A673 (cell line): ENCODE results near the gene SART1. TPM values are rescaled to one million over a fixed set of nuclear protein-coding genes. Genes with fewer than 3 reads are reported as not detected.

Experiments used
- BruUV-seq: library from RNA; stranded (reverse); fragments of 400-500 nt; replicated peaks from 2 replicates; lab custom pipeline; 2021; lab: Mats Ljungman, UMichigan
- CTCF ChIA-PET: fragments of 300-600 bp; sonication (Branson Sonifier 250); formaldehyde crosslinking; loops from one replicate; lab custom pipeline; 2022; ENCODE audit warnings: antibody characterized with exemption; lab: Charles Lee
- POLR2A ChIA-PET: fragments of 300-600 bp; sonication (Branson Sonifier 250); formaldehyde crosslinking; loops from one replicate; lab custom pipeline; 2022; ENCODE audit warnings: antibody characterized with exemption; ENCODE audit not compliant: low non-redundant PET; lab: Charles Lee
- DNase-seq: peaks from one replicate; pipeline ENCODE4 v3.0.0-alpha.2; 2015; ENCODE audit warnings: low spot score
- H3K27ac ChIP-seq: fragments of 200-600 bp; sonication (generic); 2 replicates; pipeline ENCODE4 v1.5.1; 2016; ENCODE audit warnings: mixed run types, low read depth, mild to moderate bottlenecking, mixed read lengths, antibody characterized with exemption, low read length; ENCODE audit not compliant: poor library complexity, severe bottlenecking
- H3K27me3 ChIP-seq: fragments of 200-600 bp; sonication (generic); replicated peaks from 2 replicates; pipeline ENCODE4 v1.6.1; 2017; ENCODE audit warnings: mixed run types, low read depth, mild to moderate bottlenecking, mixed read lengths, antibody characterized with exemption, low read length; ENCODE audit not compliant: insufficient read depth, poor library complexity
- H3K36me3 ChIP-seq: fragments of 200-600 bp; sonication (generic); 2 replicates; pipeline ENCODE4 v1.6.1; 2016; ENCODE audit warnings: mixed run types, mild to moderate bottlenecking, mixed read lengths, antibody characterized with exemption, low read length; ENCODE audit not compliant: insufficient read depth, poor library complexity, severe bottlenecking
- H3K4me1 ChIP-seq: fragments of 200-600 bp; sonication (generic); 2 replicates; pipeline ENCODE4 v1.6.1; 2017; ENCODE audit warnings: mixed run types, mild to moderate bottlenecking, mixed read lengths, antibody characterized with exemption, low read length; ENCODE audit not compliant: insufficient read depth, poor library complexity, severe bottlenecking
- H3K4me3 ChIP-seq: fragments of 200-600 bp; sonication (generic); 2 replicates; pipeline ENCODE4 v1.5.1; 2016; ENCODE audit warnings: low read depth, mixed run types, mild to moderate bottlenecking, mixed read lengths, low read length; ENCODE audit not compliant: poor library complexity, severe bottlenecking
- H3K9me3 ChIP-seq: fragments of 200-600 bp; sonication (generic); 2 replicates; pipeline ENCODE4 v1.6.1; 2016; ENCODE audit warnings: mixed run types, low read depth, mild to moderate bottlenecking, mixed read lengths, antibody characterized with exemption, low read length; ENCODE audit not compliant: poor library complexity, severe bottlenecking
- EZH2 ChIP-seq: fragments of 200-600 bp; sonication (generic); IDR thresholded peaks from 2 replicates; pipeline ENCODE4 v1.6.1; 2017; ENCODE audit warnings: borderline replicate concordance, low read depth, mild to moderate bottlenecking, mixed read lengths, antibody characterized with exemption, low read length; ENCODE audit not compliant: poor library complexity, severe bottlenecking
- intact Hi-C: fragments of 100-400 bp; cut with micrococcal nuclease; formaldehyde crosslinking; loops from one replicate; pipeline ENCODE4 v1.10.0; 2022; ENCODE audit not compliant: unreplicated experiment
- total RNA-seq: library from RNA; stranded (reverse); gene quantifications from 2 replicates; pipeline ENCODE4 v1.2.3, GENCODE V29; 2021
- TF ChIP-seq, protein P1 (sequence below): fragments of 300-800, 200-600 bp; sonication (generic); conservative IDR thresholded peaks from 2 replicates; pipeline ENCODE4 v1.5.1; 2017; ENCODE audit warnings: low read depth, mild to moderate bottlenecking, antibody characterized with exemption, low read length, moderate library complexity, mixed read lengths

The SART1 gene
- total RNA-seq, 1 experiment from 2014 or later, result 96.3 TPM

DNA sequence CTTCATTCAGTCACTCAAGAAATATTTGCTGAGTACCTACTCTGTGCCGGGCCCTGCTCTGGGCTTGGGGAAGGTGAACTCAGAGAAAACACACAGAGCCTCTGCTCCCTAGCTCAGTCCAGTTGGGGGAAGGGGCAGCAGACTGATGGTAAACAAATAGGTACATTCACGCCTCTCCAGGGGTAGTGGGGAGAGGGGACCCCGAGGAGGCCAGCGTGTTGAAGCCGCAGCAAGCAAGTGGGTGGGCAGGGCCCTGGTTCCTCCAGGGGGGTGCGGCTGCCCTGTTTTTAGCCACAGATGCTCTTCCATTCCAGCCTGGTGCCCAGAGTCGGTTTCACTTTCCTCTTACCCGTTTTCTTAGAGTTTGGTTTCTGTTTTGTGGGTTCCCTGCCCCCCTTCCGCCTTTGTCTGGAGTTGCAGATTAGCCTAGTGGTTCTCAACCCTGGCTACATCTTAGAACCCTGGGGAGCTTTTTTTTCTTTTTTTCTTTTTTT is 33.6 kb upstream of the SART1 start:
- TF ChIP-seq, protein P1, sequence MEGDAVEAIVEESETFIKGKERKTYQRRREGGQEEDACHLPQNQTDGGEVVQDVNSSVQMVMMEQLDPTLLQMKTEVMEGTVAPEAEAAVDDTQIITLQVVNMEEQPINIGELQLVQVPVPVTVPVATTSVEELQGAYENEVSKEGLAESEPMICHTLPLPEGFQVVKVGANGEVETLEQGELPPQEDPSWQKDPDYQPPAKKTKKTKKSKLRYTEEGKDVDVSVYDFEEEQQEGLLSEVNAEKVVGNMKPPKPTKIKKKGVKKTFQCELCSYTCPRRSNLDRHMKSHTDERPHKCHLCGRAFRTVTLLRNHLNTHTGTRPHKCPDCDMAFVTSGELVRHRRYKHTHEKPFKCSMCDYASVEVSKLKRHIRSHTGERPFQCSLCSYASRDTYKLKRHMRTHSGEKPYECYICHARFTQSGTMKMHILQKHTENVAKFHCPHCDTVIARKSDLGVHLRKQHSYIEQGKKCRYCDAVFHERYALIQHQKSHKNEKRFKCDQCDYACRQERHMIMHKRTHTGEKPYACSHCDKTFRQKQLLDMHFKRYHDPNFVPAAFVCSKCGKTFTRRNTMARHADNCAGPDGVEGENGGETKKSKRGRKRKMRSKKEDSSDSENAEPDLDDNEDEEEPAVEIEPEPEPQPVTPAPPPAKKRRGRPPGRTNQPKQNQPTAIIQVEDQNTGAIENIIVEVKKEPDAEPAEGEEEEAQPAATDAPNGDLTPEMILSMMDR, result no peak
- no peak for TF ChIP-seq EZH2
- ChIA-PET CTCF (no interaction called here), POLR2A (no interaction called here)
- intact Hi-C loops, result no loop called here
- Histone ChIP-seq H3K9me3 (no peaks in the 10 kb centered on the region), H3K4me1 (no peaks in the 10 kb centered on the region), H3K27ac (no peak overlapping the region), H3K27me3 (no peaks in the 10 kb centered on the region), H3K4me3 (no peak overlapping the region), H3K36me3 (peaks cover under 1% of the 10 kb centered on the region)
- DNase-seq, result no peak
- BruUV-seq, result no TSS peak

DNA sequence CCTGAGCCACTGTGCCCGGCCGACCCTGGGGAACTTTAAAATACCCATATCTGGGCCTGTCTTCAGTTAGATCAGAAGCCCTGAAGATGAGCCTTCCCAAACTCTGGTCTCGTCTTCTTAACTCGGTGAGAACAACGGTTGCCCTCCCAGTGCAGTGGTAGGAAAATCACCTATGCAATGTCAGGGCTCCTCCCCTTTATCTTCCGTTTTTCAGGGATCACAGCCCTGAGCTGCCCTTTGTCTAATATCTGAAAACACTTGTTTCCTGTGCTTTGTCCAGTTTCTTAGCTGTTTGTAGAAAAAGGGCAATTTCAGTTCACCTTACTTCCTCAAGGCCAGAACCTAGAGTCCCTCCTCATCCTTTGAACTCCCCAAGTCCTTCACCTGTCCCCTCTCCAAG is 32.9 kb upstream of the SART1 start:
- Histone ChIP-seq H3K27ac (no peak overlapping the region), H3K4me3 (no peak overlapping the region), H3K36me3 (no peaks in the 10 kb centered on the region), H3K9me3 (no peaks in the 10 kb centered on the region), H3K27me3 (no peaks in the 10 kb centered on the region), H3K4me1 (no peaks in the 10 kb centered on the region)
- CTCF ChIA-PET, result no interaction called here
- TF ChIP-seq, protein P1, result no peak
- TF ChIP-seq EZH2, result no peak
- intact Hi-C loops, result no loop called here
- POLR2A ChIA-PET, result no interaction called here
- no peak for DNase-seq
- no TSS peak for BruUV-seq

DNA sequence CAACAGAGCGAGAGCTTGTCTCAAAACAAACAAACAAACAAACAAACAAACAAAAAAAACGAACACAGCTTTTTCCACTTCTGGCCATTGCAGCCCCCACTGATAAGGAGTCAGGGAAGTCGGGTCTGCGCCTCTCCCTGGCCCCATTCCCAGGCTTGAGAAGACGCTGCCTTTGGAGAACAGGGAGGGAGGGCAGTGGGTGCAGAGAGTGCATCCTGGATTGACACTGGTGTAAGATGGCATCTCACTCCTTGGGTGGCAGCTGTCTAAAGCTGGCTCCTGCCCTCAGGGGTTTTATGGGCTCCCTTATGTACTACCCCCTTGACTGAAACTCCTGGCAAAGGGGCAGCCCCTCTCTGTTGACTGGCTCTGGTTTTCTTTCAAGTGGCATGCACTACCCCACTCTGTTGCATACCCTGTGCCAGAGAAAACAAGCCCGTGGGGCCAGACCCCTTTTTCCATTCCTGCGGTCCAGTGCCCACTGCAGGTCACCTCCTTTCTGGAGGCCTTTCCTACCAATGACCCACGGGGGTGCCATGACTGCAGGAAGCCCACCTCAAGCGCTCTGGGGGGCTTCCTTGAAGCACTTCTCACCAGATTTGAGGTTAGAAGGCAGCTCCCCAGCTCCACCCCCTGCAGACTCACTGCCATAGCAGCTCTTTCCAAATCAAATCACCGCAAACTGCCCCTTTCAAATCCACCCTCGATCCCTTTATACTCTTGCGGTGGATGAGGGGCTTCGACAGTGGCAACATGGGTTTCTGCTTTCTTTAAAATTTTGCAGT is 29.6 kb upstream of the SART1 start:
- ChIA-PET CTCF (interaction anchor here (0.6 to 1.2 kb wide), 2 partner anchors 42 to 43 kb away, joined by 3 to 13 read pairs; partner anchors contain the start of genes CCDC85B and FIBP), POLR2A (no interaction called here)
- TF ChIP-seq, protein P1, result no peak
- no peak for TF ChIP-seq EZH2
- no peak overlapping the region for H3K4me3 ChIP-seq
- H3K9me3 ChIP-seq, result no peaks in the 10 kb centered on the region
- no peaks in the 10 kb centered on the region for H3K27me3 ChIP-seq
- no peak for DNase-seq
- intact Hi-C loops, result no loop called here
- H3K4me1 ChIP-seq, result no peaks in the 10 kb centered on the region
- H3K36me3 ChIP-seq, result no peaks in the 10 kb centered on the region
- BruUV-seq, result no TSS peak
- H3K27ac ChIP-seq, result no peak overlapping the region
